Panc1 (cell line): ENCODE measurements around the gene IL17D. TPM values are rescaled to one million over a fixed set of nuclear protein-coding genes. Genes with fewer than 3 reads are reported as not detected.

Experiments
- ATAC-seq: fragments of 200-7000 bp; cut with Tn5 transposase; 2 replicates; pipeline ENCODE4 v1.9.1; 2020; ENCODE audit warnings: mild to moderate bottlenecking, moderate library complexity
- BruUV-seq: library from RNA; stranded (reverse); fragments of 400-500 nt; replicated peaks from 2 replicates; lab custom pipeline; 2021; lab: Mats Ljungman, UMichigan
- CTCF ChIA-PET: fragments of 300-600 bp; sonication (Branson Sonifier 250); formaldehyde crosslinking; loops from one replicate; lab custom pipeline; 2022; ENCODE audit warnings: antibody characterized with exemption; lab: Charles Lee
- POLR2A ChIA-PET: fragments of 300-600 bp; sonication (Branson Sonifier 250); formaldehyde crosslinking; loops from one replicate; lab custom pipeline; 2022; ENCODE audit warnings: antibody characterized with exemption; lab: Charles Lee
- DNase-seq: peaks from one replicate; pipeline ENCODE4 v3.0.0-alpha.2; 2010; ENCODE audit warnings: low read depth, low spot score
- H3K27ac ChIP-seq: 2 replicates; pipeline ENCODE4 v1.5.1; 2011; ENCODE audit warnings: mild to moderate bottlenecking, low read length, inconsistent platforms
- H3K27me3 ChIP-seq: fragments of 200-500 bp; sonication (Bioruptor generic); 2 replicates; pipeline ENCODE4 v1.6.0; 2014; ENCODE audit warnings: low read length, inconsistent platforms; ENCODE audit not compliant: control insufficient read depth, insufficient read depth
- H3K36me3 ChIP-seq: fragments of 200-500 bp; sonication (Bioruptor generic); 2 replicates; pipeline ENCODE4 v1.5.1; 2014; ENCODE audit warnings: inconsistent platforms, mild to moderate bottlenecking, low read length, moderate library complexity; ENCODE audit not compliant: control insufficient read depth, insufficient read depth
- H3K4me1 ChIP-seq: 2 replicates; pipeline ENCODE4 v1.5.1; 2011; ENCODE audit warnings: inconsistent platforms, mild to moderate bottlenecking, low read length, moderate library complexity; ENCODE audit not compliant: control insufficient read depth, insufficient read depth
- H3K4me3 ChIP-seq, 2 experiments: 2 replicates each; pipeline ENCODE4 v1.5.1; 2011 to 2012; ENCODE audit warnings: low read depth in 2 of 2, low read length in 2 of 2, mild to moderate bottlenecking in 2 of 2, inconsistent platforms in 1 of 2, moderate library complexity in 1 of 2
- H3K9me3 ChIP-seq: fragments of 200-500 bp; sonication (Bioruptor generic); 2 replicates; pipeline ENCODE4 v1.5.1; 2014; ENCODE audit warnings: low read depth, mild to moderate bottlenecking, inconsistent platforms, low read length, moderate library complexity; ENCODE audit not compliant: control insufficient read depth, insufficient read depth
- CTCF ChIP-seq: fragments of 450-650 bp; IDR thresholded peaks from 2 replicates; pipeline ENCODE4 v1.5.1; 2017; ENCODE audit warnings: mild to moderate bottlenecking
- POLR2AphosphoS5 ChIP-seq: IDR thresholded peaks from 2 replicates; pipeline ENCODE4 v1.6.1; 2012; ENCODE audit warnings: mild to moderate bottlenecking, low read depth, low read length, moderate library complexity
- REST ChIP-seq, 2 experiments: IDR thresholded peaks; 2 replicates each; pipeline ENCODE4 v1.6.1; 2011 to 2012; ENCODE audit warnings: low read depth in 2 of 2, control low read depth in 1 of 2, low read length in 1 of 2, mild to moderate bottlenecking in 1 of 2, moderate library complexity in 1 of 2; ENCODE audit not compliant: insufficient read depth in 1 of 2
- SIN3A ChIP-seq: IDR thresholded peaks from 2 replicates; pipeline ENCODE4 v1.6.1; 2012; ENCODE audit warnings: low read depth, mild to moderate bottlenecking, low read length, moderate library complexity, borderline replicate concordance; ENCODE audit not compliant: insufficient read depth
- TCF7L2 ChIP-seq: IDR thresholded peaks from 2 replicates; pipeline ENCODE4 v1.6.1; 2011; ENCODE audit warnings: mild to moderate bottlenecking, low read depth, low read length, inconsistent platforms
- in situ Hi-C: cut with HindIII; loops from 2 replicates; pipeline ENCODE4 v1.10.0; 2016; ENCODE audit warnings: low sequenced_read_pairs, low pct_unique_long_range_greater_than_20kb
- intact Hi-C: fragments of 100-400 bp; cut with micrococcal nuclease; formaldehyde crosslinking; loops from one replicate; pipeline ENCODE4 v1.10.0; 2022; ENCODE audit not compliant: unreplicated experiment
- total RNA-seq: library from RNA; stranded (reverse); gene quantifications from one replicate; pipeline ENCODE4 v1.2.1, GENCODE V29; 2021; ENCODE audit not compliant: unreplicated experiment

Gene IL17D
- total RNA-seq, 1 experiment from 2014 or later, result 0.46 TPM

GRCh38 chr13:20704459-20705069 is 1.1 kb downstream of the IL17D start:
- in situ Hi-C loops, result no loop called here

GRCh38 chr13:20706661-20707060 is 3.2 kb downstream of the IL17D start:
- H3K9me3 ChIP-seq, result no peaks in the 10 kb centered on the region
- POLR2A ChIA-PET, result no interaction called here
- ATAC-seq (no peak), DNase-seq (no peak)
- TF ChIP-seq REST (IDR thresholded peaks at IDR 0.05; ENCODE audit: insufficient read depth in 1 of 2, low read depth in 2 of 2, low read length in 1 of 2) (no peak), TCF7L2 (no peak), POLR2AphosphoS5 (no peak), SIN3A (no peak), CTCF (no peak)
- CTCF ChIA-PET, result no interaction called here
- intact Hi-C loops (no loop called here), in situ Hi-C loops (no loop called here)
- H3K27me3 ChIP-seq, result peaks cover 3% of the 10 kb centered on the region; the same call in 1 of the 2 replicates
- no peaks in the 10 kb centered on the region for H3K36me3 ChIP-seq
- BruUV-seq, result no TSS peak
- H3K4me3 ChIP-seq, result no peak overlapping the region
- H3K4me1 ChIP-seq, result no peaks in the 10 kb centered on the region; the same call in 1 of the 2 replicates
- H3K27ac ChIP-seq, result no peak overlapping the region

More at GRCh38 chr13:20704459-20705069, 1.1 kb downstream of the IL17D start:
- Histone ChIP-seq H3K36me3 (no peaks in the 10 kb centered on the region), H3K4me3 (0 out of 4 replicates have a peak overlapping the region, but pooled peaks have one; percentile 7 to 14), H3K9me3 (no peaks in the 10 kb centered on the region), H3K27me3 (peaks cover 3% of the 10 kb centered on the region; the same call in 1 of the 2 replicates), H3K4me1 (no peaks in the 10 kb centered on the region; the same call in 1 of the 2 replicates), H3K27ac (no peak overlapping the region)
- DNase-seq (no peak), ATAC-seq (peak; percentile 25; the same call in 1 of the 2 replicates)
- intact Hi-C loops, result loop anchor here (5.0 kb wide), 1 partner anchor 207 kb away; no protein-coding TSS in a partner anchor
- TF ChIP-seq CTCF (no peak), SIN3A (no peak), TCF7L2 (no peak), POLR2AphosphoS5 (no peak), REST (IDR thresholded peaks at IDR 0.05; ENCODE audit: insufficient read depth in 1 of 2, low read depth in 2 of 2, low read length in 1 of 2) (no peak)
- ChIA-PET POLR2A (no interaction called here), CTCF (no interaction called here)
- no TSS peak for BruUV-seq
